Measurements from ENCODE around the gene SAMD4A.
"Not testable (repeated sequence)": the region's sequence is repeated elsewhere in the genome, so short reads cannot be mapped to it uniquely, and the experiment has no call there.

The SAMD4A gene

DNA sequence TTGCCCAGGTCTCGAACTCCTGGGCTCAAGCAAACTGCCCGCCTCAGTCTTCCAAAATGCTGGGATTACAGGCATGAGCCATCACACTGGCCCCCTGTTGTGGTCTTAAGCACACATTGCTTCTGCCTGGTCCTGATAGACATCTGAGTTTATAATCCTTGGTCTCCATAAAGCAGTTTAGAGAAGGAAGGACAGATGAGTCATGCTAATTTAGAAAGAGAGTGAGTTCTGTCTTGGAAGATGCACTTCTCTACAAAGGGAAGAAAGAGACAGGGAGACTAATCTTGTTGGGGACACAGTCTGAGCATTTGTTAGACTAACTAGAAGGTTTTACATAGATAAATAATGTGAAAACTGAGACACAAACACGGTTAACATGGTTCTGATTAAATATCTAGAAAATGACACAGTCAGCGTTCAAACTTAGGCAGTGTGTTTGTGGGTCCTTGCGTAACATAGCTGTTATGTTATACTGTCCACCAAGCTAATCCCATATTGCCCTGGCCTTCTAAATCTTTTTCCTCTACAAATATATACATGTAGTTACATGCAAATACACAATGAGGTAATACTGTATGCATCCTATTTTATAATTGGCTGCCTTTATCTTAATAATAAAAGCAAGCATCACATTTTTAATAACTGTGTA, 31.0 kb downstream of the SAMD4A start:
- DNase-seq = peak; percentile 31 to 32

DNA sequence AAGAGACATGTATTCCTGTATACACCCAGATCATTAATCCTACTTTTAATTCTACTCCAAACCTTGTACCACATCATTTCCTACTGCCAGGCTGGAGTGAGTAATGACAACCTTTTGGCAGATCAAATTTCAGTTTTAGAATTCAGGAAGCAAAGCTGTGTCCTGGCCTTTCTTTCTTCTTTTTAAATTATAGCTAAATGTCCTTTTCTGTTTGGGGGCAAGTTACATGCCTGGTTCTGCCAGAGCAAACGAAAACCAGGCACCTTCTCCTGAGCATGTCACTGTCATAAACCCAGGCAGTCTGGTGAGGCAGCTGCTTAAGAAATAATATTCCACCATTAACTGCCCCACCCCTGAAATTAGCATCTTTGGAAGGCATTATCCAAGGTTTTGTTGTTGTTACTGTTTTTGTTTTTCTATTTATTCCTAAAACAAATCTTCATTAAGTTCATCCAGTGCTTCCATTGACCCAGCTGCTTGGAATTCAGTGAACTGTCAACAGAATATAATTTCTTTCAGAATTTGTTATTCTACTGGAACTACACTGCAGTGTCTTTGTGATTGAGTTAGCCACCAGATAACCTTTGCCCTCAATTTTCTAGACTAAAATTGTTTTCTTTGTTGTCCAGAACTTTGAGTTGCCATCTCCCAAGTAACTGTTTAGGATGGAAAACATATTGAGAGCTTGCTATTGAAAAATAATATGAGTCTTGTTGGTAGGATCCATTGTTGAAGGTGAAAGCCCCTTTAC, 33.2 kb downstream of the SAMD4A start:
- no peak for DNase-seq

DNA sequence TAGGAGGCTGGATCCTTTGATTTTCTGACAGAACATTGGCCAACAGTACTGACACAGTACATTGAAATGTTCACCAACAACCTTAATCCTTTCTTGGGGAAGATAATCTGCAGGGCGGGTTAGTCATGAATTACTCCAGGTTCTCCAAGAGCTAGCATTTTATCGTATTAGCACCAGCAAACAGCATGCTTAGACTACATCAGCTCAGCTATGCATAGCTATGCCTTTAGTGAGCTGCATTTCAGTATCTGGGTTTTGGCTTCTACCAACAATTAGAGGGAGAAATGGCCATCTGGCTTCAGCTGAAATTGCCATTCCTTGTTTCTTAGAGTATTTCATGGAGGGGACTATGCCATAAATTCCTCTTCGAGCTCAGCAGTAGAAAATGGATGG, 33.8 kb downstream of the SAMD4A start:
- DNase-seq = no peak

- DNase-seq = peak in 1 of 2 donors; percentile 13
Measured at GRCh38 chr14:54603362-54603761, 36.4 kb downstream of the SAMD4A start.

DNA sequence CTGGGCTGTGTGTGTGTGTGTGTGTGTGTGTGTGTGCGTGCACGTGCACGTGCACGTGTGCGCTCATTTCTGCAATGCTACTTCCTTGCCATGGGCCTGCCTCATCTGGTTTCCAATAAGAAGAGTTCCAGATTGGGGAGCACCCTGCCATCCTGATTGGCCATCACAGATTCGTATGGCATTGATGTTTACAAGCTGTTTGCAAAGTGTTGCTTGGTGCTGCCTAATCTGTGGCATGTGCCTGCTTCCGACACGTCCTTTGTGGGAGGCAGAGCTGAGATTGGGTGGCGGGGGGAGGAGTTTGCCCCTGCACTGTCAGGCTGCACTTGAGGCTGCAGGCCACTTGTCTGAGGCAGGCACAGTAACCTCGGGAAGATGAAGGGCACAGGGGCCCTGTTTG, 39.2 kb downstream of the SAMD4A start:
- no peak for DNase-seq

DNA sequence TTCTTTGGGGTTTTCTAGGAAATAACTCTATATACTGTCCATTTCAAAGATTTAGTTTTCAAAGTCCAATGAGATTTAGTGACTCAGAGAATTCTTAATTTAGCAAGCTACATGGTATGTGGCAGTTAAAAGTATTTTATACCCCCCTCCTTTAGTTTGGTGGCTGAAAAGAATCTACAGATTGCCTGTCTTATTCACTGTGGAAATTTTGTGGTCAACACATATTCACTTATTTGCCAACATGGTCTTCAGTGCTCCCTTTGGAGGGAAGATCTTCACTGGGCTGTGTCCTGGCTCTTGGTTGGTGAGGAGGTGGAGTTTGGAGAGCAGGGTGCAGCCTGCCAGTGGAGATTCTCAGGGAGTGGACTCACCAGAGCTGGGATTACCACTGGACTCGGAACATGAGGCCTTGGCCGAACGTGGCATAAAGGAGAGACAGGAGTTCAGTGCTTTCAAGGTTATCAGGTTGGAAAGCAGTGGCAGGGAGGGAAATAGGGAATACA, 39.8 kb downstream of the SAMD4A start:
- no peak for DNase-seq

GRCh38 chr14:54609576-54609975, 42.6 kb downstream of the SAMD4A start:
- no peak for DNase-seq

DNA sequence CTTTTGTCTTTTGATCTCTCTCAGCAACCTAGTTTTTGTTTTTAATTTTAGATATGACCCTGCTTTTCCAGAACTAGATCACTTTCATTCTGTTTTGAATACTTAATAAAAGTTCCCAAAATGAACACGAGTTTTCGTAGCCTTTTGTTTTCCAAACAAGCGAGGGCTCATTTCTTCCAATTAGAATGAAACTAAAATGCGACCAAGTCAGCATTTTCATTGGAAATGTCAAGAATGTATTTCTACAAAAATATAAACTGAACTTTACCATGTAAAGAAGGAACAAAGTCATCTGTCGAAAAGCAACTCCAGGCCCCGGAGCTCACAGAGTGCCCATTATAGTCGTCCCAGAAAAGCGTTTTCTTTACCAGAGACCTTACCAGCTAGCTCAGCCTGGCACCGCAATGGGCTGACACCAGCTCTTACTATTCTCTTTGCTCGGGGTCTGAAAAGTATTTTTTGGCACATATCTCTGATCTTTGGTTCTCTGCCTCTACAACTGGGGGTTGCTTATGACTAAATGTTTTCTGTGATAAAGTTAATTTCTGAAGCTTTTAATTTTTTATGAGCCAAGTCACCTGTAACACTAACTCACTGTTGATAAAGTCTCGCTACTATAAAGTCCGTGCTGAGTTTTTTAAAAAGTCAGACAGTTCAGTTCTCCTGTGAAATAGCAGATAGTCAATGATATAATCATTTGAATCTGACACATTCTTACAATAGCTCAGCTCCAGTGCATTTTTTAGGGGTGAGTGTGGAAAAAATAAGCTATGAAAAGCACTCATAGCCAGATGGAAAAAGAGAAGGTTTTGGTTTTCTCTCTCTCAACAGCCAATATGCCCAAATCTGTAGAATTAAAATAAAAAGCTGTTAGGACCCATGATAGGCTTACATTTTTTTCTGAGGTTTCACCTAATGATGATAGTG, 43.4 kb downstream of the SAMD4A start:
- no peak for DNase-seq

DNA sequence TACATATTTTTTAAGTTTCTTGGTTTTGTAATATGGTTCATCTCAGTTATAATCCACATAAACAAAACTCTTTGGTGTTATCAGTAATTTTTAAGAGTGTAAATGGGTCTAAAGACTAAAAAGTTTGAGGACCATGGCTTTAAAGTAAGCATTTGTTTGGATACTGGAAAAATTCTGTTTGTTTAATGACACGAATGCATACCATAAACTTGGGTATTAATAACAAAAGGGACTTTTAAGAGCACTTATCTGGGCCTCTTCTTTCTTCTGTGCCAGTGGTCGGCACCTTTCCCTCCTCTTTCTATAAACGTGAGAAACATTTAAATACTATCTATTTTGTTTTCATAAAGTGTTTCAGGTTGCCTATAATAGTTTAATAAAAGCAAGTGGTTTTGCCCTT, 47.4 kb downstream of the SAMD4A start:
- no peak for DNase-seq

GRCh38 chr14:54617467-54617866, 50.5 kb downstream of the SAMD4A start:
- DNase-seq = peak in 1 of 2 donors; percentile 30

DNA sequence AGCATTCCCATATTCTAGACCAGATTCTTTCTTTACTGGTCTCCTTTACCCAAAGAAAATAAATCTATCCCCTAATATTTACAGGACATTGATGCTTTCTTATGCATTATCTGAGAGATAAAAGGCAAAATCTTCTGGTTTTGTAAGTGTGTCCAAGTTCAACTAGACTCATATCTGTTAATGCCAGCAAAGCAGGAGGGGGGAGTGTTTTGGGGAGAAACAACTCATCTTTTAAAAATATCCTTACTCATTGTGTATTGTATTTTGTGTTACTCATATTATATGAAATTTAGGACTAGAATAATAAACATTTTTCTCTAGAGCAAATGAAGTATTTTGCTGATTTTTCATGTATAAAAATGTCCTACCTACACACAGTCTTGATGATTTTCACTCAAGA, 54.8 kb downstream of the SAMD4A start:
- no peak for DNase-seq

DNA sequence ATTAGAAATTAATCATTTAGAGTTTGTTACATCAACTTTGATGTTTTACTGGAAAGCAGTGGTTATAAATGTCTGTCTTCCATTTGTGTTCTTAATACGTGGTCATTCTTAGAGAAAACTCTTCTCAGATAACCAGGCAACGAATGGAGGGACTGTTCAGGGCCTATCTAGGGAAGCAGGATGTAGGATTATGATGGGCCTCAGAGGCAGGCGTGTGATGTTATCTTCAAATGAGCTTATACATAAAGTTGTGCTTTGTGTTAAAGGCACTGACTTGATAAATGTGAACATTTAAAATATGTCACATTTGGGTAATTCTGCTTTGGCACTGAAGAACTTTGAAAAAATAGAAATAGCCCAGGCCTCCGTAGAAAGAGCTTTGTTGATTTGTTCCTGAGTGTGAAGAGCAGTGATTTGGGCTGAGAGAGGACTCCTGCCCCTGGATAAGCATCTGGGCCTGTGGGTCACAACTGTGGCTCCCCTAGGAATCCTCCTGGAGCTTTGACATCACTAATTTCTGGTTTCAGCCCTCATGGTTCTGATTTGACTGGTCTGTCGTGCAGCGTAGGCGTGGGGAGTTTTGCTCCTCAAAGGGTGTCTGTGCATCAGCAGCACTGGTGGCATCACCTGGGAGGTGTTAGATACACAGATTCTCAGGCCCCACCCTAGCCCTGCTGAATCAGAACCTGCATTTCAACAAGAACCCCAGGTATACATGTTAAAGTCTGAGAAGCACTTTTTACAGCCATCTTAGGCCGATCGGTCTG, 55.4 kb downstream of the SAMD4A start:
- no peak for DNase-seq

GRCh38 chr14:54623279-54624004, 56.5 kb downstream of the SAMD4A start:
- no peak for DNase-seq

DNA sequence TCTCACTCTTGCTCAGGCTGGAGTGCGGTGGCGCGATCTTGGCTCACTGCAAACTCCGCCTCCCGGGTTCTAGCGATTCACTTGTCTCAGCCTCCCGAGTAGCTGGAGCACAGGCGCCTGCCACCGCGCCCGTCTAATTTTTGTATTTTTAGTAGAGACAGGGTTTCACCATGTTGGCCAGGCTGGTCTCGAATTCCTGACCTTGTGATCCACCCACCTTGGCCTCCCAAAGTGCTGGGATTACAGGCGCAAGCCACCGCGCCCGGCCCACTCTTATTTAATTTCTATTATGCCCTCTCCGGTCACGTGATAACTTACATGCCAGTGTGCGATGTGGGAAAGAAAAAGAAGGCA, 57.1 kb downstream of the SAMD4A start:
- not testable (repeated sequence) for DNase-seq

DNA sequence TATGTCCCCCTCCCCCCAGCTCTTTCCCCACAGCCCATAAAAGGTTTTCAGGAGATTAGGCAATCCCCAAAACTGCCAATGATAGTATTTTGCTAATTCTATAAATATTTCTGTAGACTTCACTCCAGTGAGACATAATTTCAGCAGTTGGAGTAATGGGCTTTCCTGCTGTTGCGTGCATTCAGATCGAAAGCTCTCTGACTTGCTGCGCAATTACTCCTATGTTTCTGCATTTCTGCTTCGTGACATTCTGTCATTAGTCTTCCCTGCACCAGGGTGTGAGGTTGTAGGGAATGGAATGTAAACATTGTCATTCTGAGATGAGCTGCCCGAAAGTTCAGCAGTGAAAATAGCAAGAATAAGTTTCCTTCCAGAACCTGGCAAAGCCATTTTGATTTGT, 58.2 kb downstream of the SAMD4A start:
- DNase-seq = no peak

DNA sequence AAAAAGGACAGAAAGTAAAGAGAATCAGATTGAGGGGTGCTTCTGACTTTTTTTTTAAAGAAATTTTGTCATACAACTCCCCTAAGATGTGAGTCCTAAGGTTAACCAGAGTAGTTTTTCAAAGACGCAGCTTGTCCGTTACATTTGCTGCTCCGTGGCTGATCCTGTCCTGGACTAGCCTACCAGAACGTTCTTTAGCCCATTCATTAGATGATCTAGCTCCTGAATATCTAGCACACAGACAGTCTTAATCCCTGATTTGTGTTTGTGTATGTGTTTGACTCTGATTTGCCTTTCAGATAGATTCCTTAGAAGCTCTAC, 60.3 kb downstream of the SAMD4A start:
- no peak for DNase-seq

GRCh38 chr14:54627540-54628363, 60.8 kb downstream of the SAMD4A start:
- DNase-seq = peak; percentile 42 to 45

DNA sequence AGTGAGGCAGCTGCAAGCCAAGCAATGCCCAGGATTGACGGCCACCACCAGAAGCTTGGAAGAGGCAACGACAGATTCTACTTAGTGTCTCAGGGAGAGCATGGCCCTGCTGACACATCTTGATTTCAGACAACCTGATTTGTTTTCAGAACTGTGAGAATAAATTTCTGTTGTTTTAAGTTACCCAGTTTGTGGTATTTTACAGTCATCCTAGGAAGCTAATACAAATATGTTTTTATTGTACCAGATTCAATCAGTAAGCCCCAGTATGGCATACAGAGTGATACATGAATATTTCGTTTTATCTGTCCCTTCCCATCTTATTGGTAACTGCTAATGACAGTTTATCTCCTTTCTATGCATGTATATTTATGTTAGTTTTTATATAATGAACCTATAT, 62.3 kb downstream of the SAMD4A start:
- no peak for DNase-seq

DNA sequence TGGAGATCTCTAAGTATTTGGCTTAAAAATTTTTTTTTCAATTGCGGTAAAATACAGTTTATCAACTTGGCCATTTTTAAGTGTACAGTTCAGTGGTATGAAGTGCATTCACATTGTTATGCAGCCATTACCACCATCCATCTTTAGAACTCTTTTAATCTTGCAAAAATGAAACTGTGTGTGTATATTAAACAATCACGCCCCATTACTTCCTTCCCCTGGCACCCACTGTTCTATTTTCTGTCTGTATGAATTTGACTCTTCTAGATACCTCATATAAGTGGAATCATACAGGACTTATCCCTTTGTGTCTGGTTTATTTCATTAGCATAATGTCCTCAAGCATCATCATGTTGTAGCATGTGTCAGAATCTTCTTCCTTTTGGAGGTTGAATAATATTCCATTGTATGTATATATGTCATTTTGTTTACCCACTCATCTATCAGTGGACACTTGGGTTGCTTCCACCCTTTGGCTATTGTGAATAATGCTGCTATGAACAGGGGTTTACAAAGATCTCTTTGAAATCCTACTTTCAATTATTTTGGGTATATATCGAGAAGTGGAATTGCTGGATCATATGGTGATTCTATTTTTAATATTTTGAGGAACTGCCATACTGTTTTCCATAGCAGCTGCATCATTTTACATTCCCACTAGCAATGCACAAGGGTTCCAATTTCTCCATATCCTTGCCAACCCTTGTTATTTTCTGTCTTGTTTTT, 62.9 kb downstream of the SAMD4A start:
- no peak for DNase-seq

- no peak for DNase-seq
Measured at GRCh38 chr14:54631016-54631415, 64.1 kb downstream of the SAMD4A start.

- DNase-seq = no peak
Measured at GRCh38 chr14:54632452-54632851, 65.5 kb downstream of the SAMD4A start.

Measured in inflammatory macrophage treated with lipopolysaccharide for 1 hour (primary cell).